Type B pancreatic cell (in vitro differentiated cells): Measurements from ENCODE around the gene FNDC3A. TPM values are rescaled to one million over a fixed set of nuclear protein-coding genes. Genes with fewer than 3 reads are reported as not detected.
"Not testable (repeated sequence)": the region's sequence is repeated elsewhere in the genome, so short reads cannot be mapped to it uniquely, and the experiment has no call there.

Experiments used
- DNase-seq: peaks from one replicate; pipeline ENCODE4 v3.0.0; 2021; ENCODE audit warnings: mixed read lengths; ENCODE audit not compliant: unreplicated experiment; ENCODE audit errors: extremely low spot score
- H3K27ac Mint-ChIP-seq: 2 replicates; pipeline ENCODE4 v1.8.0; 2021; ENCODE audit warnings: mild to moderate bottlenecking, mixed read lengths
- H3K27me3 Mint-ChIP-seq: 2 replicates; pipeline ENCODE4 v1.8.0; 2021; ENCODE audit warnings: mixed read lengths
- H3K36me3 Mint-ChIP-seq: 2 replicates; pipeline ENCODE4 v1.8.0; 2021; ENCODE audit warnings: mixed read lengths
- H3K4me1 Mint-ChIP-seq: one replicate; pipeline ENCODE4 v1.8.0; 2021; ENCODE audit warnings: mixed read lengths; ENCODE audit not compliant: unreplicated experiment
- H3K4me3 Mint-ChIP-seq: 2 replicates; pipeline ENCODE4 v1.8.0; 2021; ENCODE audit warnings: mild to moderate bottlenecking, mixed read lengths
- H3K9me3 Mint-ChIP-seq: 2 replicates; pipeline ENCODE4 v1.8.0; 2021; ENCODE audit warnings: mixed read lengths
- total RNA-seq: library from RNA; stranded (reverse); gene quantifications from 2 replicates; pipeline ENCODE4 v1.2.1, GENCODE V29; 2021; ENCODE audit warnings: low replicate concordance
- TF ChIP-seq, protein P1 (sequence below): fragments of 200-600 bp; sonication (generic); conservative IDR thresholded peaks from 2 replicates; pipeline ENCODE4 v1.5.0; 2021; ENCODE audit warnings: antibody characterized with exemption, mild to moderate bottlenecking

The FNDC3A gene
- total RNA-seq, 1 donor from 2014 or later, result 65.7 TPM

DNA sequence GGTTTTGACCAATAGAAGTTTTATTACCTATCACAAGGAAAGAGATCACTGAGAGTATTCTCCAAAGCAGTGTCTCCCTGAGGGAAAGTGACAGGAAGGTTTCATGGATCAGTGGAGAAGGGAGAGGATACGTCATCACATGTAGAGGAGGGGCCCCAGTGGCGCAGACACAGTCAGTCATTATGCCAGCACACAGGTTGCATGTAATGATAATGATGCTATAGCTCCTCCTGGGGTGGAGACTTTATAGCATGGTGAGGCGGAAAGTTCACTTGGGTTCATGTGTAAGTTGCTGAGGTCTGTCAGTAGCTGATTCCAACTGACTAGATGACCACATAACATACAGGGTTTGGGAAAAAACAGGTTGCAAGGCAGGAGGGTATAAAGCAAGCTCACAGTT, 88.8 kb downstream of the FNDC3A start:
- Mint-ChIP-seq H3K27me3 (no peaks in the 10 kb centered on the region), H3K36me3 (peaks cover 7% of the 10 kb centered on the region), H3K4me3 (no peak overlapping the region), H3K9me3 (no peaks in the 10 kb centered on the region), H3K4me1 (peaks cover 15% of the 10 kb centered on the region), H3K27ac (peak overlapping the region; percentile 35)
- TF ChIP-seq, protein P1, sequence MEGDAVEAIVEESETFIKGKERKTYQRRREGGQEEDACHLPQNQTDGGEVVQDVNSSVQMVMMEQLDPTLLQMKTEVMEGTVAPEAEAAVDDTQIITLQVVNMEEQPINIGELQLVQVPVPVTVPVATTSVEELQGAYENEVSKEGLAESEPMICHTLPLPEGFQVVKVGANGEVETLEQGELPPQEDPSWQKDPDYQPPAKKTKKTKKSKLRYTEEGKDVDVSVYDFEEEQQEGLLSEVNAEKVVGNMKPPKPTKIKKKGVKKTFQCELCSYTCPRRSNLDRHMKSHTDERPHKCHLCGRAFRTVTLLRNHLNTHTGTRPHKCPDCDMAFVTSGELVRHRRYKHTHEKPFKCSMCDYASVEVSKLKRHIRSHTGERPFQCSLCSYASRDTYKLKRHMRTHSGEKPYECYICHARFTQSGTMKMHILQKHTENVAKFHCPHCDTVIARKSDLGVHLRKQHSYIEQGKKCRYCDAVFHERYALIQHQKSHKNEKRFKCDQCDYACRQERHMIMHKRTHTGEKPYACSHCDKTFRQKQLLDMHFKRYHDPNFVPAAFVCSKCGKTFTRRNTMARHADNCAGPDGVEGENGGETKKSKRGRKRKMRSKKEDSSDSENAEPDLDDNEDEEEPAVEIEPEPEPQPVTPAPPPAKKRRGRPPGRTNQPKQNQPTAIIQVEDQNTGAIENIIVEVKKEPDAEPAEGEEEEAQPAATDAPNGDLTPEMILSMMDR, result no peak
- DNase-seq, result no peak

DNA sequence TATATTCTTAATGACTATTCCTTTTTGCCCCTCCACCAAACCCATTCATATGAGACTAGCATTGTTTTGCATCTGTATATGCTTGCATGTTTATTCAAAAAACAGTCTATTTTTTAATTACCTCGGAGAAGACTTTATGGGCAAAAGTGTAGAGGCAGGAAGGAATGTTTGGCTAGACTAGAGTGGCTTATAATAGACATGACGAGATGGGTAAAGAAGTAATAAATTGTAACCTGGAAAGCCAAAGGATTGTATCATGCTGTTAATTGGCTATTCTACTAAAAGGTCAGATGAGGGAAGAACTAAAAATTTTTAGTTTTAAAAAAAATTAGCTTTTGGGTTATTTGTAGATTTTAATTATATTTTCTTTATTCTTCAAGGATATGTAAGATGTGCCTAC, 91.1 kb downstream of the FNDC3A start:
- H3K36me3 Mint-ChIP-seq, result peaks cover 14% of the 10 kb centered on the region
- H3K27ac Mint-ChIP-seq, result no peak overlapping the region
- TF ChIP-seq, protein P1, result no peak
- H3K27me3 Mint-ChIP-seq, result no peaks in the 10 kb centered on the region
- peaks cover 12% of the 10 kb centered on the region for H3K4me1 Mint-ChIP-seq
- H3K4me3 Mint-ChIP-seq, result no peak overlapping the region
- DNase-seq, result no peak
- H3K9me3 Mint-ChIP-seq, result no peaks in the 10 kb centered on the region

DNA sequence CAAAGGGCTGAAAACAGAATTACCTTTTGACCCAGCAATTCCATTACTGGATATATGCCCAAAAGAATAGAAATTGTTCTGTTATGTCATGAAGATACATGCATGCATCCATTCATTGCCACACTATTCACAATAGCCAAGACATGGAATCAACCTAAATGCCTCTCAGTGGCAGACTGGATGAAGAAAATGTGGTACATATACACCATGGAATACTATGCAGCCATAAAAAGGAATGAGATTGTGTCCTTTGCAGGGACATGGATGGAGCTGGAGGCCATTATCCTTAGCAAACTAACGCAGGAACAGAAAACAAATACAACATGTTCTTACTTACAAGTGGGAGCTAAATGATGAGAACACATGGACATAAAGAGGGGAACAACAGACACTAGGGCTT, 92.8 kb downstream of the FNDC3A start:
- peaks cover 14% of the 10 kb centered on the region for H3K36me3 Mint-ChIP-seq
- H3K4me3 Mint-ChIP-seq, DNase-seq, H3K27me3 Mint-ChIP-seq, H3K9me3 Mint-ChIP-seq, H3K4me1 Mint-ChIP-seq, H3K27ac Mint-ChIP-seq: not testable (repeated sequence)

DNA sequence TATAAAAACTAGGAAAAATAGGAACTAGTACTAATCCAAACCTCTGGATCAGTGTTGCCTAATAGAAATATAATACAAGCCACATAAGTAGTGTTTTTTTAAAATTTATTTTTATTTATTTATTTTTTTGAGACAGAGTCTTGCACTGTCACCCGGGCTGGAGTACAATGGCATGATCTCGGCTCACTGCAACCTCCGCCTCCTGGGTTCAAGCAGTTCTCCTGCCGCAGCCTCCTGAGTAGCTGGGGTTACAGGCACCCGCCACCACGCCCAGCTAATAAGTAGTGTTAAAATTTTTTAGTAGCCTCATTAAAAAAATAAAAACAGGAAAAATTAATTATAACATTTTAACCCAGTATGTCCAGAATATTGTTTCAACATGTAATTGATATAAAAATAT, 94.3 kb downstream of the FNDC3A start:
- DNase-seq, H3K4me3 Mint-ChIP-seq, H3K9me3 Mint-ChIP-seq, H3K27ac Mint-ChIP-seq, H3K4me1 Mint-ChIP-seq, H3K27me3 Mint-ChIP-seq: not testable (repeated sequence)
- H3K36me3 Mint-ChIP-seq, result peaks cover 14% of the 10 kb centered on the region

DNA sequence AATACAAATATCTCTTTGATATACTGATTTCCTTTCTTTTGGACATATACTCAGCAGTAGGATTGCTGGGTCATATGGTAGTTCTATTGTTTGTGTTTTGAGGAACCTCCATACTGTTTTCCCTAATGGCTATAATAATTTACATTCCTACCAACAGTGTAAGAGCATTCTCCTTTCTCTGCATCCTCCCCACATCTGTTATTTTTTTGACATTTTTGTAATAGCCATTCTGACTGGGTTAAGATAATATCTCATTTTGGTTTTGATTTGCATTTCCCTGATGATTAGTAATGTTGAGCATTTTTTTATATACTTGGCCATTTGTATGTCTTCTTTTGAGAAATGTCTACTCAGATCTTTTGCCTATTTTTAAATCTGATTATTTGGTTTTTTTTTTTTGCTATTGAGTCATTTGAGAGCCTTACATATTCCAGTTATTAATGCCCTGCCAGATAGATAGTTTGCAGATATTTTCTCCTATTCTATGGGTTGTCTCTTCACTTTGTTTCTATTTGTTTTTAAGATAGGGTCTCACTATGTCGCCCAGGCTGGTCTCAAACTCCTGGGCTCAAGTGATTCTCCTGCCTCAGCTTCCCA, 95.7 kb downstream of the FNDC3A start:
- DNase-seq, result no peak
- H3K4me3 Mint-ChIP-seq, result no peak overlapping the region
- H3K9me3 Mint-ChIP-seq, result no peaks in the 10 kb centered on the region
- H3K36me3 Mint-ChIP-seq, result peaks cover 10% of the 10 kb centered on the region
- H3K27me3 Mint-ChIP-seq, result no peaks in the 10 kb centered on the region
- TF ChIP-seq, protein P1, result no peak
- no peaks in the 10 kb centered on the region for H3K4me1 Mint-ChIP-seq
- no peak overlapping the region for H3K27ac Mint-ChIP-seq

DNA sequence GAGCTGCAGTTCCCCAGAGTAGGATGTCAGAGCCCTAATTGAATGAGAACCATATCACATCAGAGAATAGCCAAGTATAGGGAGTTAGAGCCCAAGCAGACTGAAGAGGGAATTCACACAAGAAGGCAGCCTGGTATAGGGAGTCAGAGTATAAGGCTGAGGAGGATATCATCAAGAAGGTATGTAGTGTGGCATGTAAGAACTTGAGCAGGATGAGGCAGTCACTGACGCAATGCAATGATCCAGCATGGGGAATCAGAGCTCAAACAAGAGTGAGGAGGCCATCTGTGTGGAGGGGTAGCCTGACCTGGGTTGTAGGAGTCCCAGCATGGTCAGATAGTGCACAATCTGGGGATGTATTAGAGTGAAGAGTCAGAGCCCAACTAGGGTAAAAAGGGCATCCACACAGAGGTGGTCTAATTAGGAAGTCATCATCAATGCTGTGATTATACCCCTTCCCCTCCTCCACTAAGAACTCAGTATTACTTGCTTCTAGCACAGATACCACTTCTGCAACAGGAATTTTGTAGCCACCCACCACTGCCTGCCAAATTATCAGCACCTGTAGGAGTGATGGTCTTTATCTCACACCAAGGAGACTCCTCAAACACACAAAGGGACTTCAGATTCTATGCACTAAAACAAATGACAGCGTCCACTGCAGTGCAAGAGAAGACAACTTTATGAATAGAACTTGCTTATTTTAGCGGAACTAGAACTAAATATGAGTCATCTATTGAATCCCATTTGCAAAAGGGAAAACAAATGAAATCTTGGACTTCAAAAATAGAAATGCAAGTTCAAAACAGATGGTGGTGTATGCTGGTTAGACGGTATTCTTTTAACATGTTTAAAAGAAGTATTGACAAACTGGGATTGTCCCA, 107.2 kb downstream of the FNDC3A start:
- no peak overlapping the region for H3K4me3 Mint-ChIP-seq
- H3K27ac Mint-ChIP-seq, result peak overlapping the region; percentile 19

More for the DNA sequence above, 107.2 kb downstream of the FNDC3A start:
- Mint-ChIP-seq H3K4me1 (no peaks in the 10 kb centered on the region), H3K36me3 (peaks cover 12% of the 10 kb centered on the region), H3K27me3 (no peaks in the 10 kb centered on the region), H3K9me3 (no peaks in the 10 kb centered on the region)
- DNase-seq, result no peak
- TF ChIP-seq, protein P1, result no peak
